ENCODE measurements around the gene DPP10.

Gene DPP10

GRCh38 chr2:115491186-115491793 lies 1048.8 kb downstream of the DPP10 start:
- TF ChIP-seq FOXP2 (optimal IDR thresholded peaks at IDR 0.05; ENCODE audit: borderline replicate concordance, extremely low read depth, extremely low read length, insufficient read depth) (no peak), TAF1 (IDR thresholded peaks at IDR 0.05; ENCODE audit: borderline replicate concordance, insufficient read depth, low read length) (no peak), SIN3A (IDR thresholded peaks at IDR 0.05; ENCODE audit: borderline replicate concordance, insufficient read depth, low read length) (no peak), POLR2AphosphoS5 (IDR thresholded peaks at IDR 0.05; ENCODE audit: low read depth, low read length) (no peak)
- TF ChIP-seq, protein P1, sequence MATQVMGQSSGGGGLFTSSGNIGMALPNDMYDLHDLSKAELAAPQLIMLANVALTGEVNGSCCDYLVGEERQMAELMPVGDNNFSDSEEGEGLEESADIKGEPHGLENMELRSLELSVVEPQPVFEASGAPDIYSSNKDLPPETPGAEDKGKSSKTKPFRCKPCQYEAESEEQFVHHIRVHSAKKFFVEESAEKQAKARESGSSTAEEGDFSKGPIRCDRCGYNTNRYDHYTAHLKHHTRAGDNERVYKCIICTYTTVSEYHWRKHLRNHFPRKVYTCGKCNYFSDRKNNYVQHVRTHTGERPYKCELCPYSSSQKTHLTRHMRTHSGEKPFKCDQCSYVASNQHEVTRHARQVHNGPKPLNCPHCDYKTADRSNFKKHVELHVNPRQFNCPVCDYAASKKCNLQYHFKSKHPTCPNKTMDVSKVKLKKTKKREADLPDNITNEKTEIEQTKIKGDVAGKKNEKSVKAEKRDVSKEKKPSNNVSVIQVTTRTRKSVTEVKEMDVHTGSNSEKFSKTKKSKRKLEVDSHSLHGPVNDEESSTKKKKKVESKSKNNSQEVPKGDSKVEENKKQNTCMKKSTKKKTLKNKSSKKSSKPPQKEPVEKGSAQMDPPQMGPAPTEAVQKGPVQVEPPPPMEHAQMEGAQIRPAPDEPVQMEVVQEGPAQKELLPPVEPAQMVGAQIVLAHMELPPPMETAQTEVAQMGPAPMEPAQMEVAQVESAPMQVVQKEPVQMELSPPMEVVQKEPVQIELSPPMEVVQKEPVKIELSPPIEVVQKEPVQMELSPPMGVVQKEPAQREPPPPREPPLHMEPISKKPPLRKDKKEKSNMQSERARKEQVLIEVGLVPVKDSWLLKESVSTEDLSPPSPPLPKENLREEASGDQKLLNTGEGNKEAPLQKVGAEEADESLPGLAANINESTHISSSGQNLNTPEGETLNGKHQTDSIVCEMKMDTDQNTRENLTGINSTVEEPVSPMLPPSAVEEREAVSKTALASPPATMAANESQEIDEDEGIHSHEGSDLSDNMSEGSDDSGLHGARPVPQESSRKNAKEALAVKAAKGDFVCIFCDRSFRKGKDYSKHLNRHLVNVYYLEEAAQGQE (IDR thresholded peaks at IDR 0.05; ENCODE audit: insufficient read depth in 1 of 2, low read depth in 2 of 2, low read length in 2 of 2), result no peak

- no peak for TF ChIP-seq POLR2AphosphoS5 (IDR thresholded peaks at IDR 0.05; ENCODE audit: low read depth, low read length)
- TF ChIP-seq SIN3A (IDR thresholded peaks at IDR 0.05; ENCODE audit: borderline replicate concordance, insufficient read depth, low read length), result no peak
- no peak for TF ChIP-seq TAF1 (IDR thresholded peaks at IDR 0.05; ENCODE audit: borderline replicate concordance, insufficient read depth, low read length)
- TF ChIP-seq FOXP2 (optimal IDR thresholded peaks at IDR 0.05; ENCODE audit: borderline replicate concordance, extremely low read depth, extremely low read length, insufficient read depth), result no peak
- TF ChIP-seq, protein P1 (IDR thresholded peaks at IDR 0.05; ENCODE audit: insufficient read depth in 1 of 2, low read depth in 2 of 2, low read length in 2 of 2), result no peak
Observed at GRCh38 chr2:115505331-115505730, 1062.9 kb downstream of the DPP10 start.

- TF ChIP-seq TAF1 (IDR thresholded peaks at IDR 0.05; ENCODE audit: borderline replicate concordance, insufficient read depth, low read length), result no peak
- TF ChIP-seq POLR2AphosphoS5 (IDR thresholded peaks at IDR 0.05; ENCODE audit: low read depth, low read length), result no peak
- TF ChIP-seq SIN3A (IDR thresholded peaks at IDR 0.05; ENCODE audit: borderline replicate concordance, insufficient read depth, low read length), result no peak
- TF ChIP-seq, protein P1 (IDR thresholded peaks at IDR 0.05; ENCODE audit: insufficient read depth in 1 of 2, low read depth in 2 of 2, low read length in 2 of 2), result no peak
- TF ChIP-seq FOXP2 (optimal IDR thresholded peaks at IDR 0.05; ENCODE audit: borderline replicate concordance, extremely low read depth, extremely low read length, insufficient read depth), result no peak
Observed at GRCh38 chr2:115520727-115521126, 1078.3 kb downstream of the DPP10 start.

DNA sequence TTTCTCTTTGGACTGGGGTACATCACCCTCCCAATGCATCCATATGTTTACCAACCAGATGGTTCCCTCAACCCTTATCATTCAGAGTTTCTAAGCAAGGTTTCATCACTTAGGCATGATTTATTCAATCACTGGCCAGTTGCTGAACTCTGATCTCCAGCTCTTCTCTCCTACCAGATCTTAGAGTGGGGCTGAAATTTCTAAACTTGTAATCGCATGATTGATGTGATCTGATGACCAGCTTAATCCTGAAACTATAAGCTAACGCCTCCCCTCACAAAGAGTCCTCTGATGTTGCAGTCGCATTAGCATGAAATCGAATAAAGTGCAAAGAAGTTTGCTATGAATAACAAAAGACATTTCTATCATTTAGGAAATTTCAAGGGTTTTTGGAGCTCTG lies 1082.0 kb downstream of the DPP10 start:
- TF ChIP-seq, protein P1 (IDR thresholded peaks at IDR 0.05; ENCODE audit: insufficient read depth in 1 of 2, low read depth in 2 of 2, low read length in 2 of 2), result no peak
- TF ChIP-seq SIN3A (IDR thresholded peaks at IDR 0.05; ENCODE audit: borderline replicate concordance, insufficient read depth, low read length) (no peak), POLR2AphosphoS5 (IDR thresholded peaks at IDR 0.05; ENCODE audit: low read depth, low read length) (no peak), FOXP2 (optimal IDR thresholded peaks at IDR 0.05; ENCODE audit: borderline replicate concordance, extremely low read depth, extremely low read length, insufficient read depth) (no peak)
